Stimulated activated memory B cell treated with anti-CD40 and anti-IgM and Interleukin-4, amounts not matched to agents 10 μg/mL and 1 μg/mL and 100 μg/mL, for 72 hours (primary cell): ENCODE data around the gene DIP2B.

Experiments
- ATAC-seq: fragments of 150-1000 bp; cut with Tn5 transposase; 2 replicates; pipeline ENCODE4 v1.10.0; 2021
- H3K27ac Mint-ChIP-seq: one replicate; pipeline ENCODE4 v1.8.0; 2022; ENCODE audit warnings: mild to moderate bottlenecking, mixed read lengths
- H3K27me3 Mint-ChIP-seq: one replicate; pipeline ENCODE4 v1.8.0; 2022; ENCODE audit warnings: mixed read lengths
- H3K36me3 Mint-ChIP-seq: one replicate; pipeline ENCODE4 v1.8.0; 2022; ENCODE audit warnings: mixed read lengths
- H3K4me1 Mint-ChIP-seq: one replicate; pipeline ENCODE4 v1.8.0; 2022; ENCODE audit warnings: mixed read lengths
- H3K4me3 Mint-ChIP-seq: one replicate; pipeline ENCODE4 v1.8.0; 2022; ENCODE audit warnings: mild to moderate bottlenecking, moderate library complexity, mixed read lengths
- H3K9me3 Mint-ChIP-seq: one replicate; pipeline ENCODE4 v1.8.0; 2022; ENCODE audit warnings: mixed read lengths

DIP2B gene

DNA sequence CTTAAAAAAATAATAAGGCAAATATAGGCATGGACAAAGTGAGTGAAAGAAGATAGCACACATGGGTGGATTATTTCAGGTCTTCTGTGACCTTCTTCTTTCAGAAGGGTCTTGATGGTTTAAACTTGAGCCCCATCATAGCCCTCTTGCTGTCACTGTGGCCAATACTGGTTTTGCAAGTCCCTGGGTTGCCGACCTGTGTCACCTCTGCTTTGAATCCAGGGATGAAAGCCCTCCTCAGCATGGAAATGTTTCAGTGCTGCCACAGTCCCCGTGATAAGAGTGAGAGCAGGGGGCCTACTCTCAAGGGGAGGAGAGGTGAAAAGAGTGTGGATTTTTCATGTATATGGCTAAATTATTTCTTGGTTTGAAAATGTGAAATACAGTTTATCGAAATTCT lies 228.9 kb downstream of the DIP2B start:
- no peaks in the 10 kb centered on the region for H3K4me1 Mint-ChIP-seq
- H3K27ac Mint-ChIP-seq = no peak overlapping the region
- H3K9me3 Mint-ChIP-seq = no peaks in the 10 kb centered on the region
- no peak overlapping the region for H3K4me3 Mint-ChIP-seq
- peaks cover 88% of the 10 kb centered on the region for H3K36me3 Mint-ChIP-seq
- no peaks in the 10 kb centered on the region for H3K27me3 Mint-ChIP-seq
- no peak for ATAC-seq

DNA sequence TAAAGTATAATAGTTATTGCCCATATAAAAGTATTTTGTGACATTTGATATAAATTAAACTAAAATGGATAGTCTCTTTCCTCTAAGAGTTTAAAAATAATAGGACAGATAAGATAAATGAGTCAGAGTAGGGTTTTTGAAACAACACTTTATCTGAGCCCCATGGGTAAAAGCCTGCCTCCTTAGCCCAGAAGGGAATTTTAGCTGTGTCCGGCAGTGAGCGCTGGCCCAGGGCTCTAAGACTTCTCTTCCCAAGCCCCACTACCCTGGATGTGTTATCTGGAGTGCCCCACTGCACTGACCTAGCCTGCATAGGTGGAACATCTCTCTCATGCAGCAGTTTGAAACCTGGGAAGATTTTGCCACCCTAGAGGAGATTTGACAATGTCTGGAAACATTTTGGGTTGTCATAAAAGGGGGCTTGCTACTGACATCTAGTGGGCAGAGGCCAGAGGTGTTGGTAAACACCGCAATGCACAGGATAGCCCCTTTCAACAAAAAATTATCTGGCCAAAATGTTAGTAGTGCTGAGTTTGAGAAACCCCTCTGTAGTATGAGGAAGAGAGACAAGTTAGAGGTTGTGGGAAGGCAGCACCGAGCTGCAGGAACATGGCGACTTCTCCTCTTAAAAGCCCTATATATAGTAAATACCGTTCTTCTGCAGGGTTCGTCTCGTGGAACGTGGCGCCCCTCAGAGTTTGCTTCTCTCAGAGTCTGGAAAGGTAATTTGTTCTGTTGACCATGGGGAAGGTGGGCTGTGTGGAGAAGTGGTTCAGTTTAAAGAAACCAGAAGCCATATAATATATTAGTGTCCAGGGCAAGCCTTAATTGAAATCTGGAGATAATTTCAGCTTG lies 229.9 kb downstream of the DIP2B start:
- no peaks in the 10 kb centered on the region for H3K4me1 Mint-ChIP-seq
- no peak overlapping the region for H3K27ac Mint-ChIP-seq
- peaks cover 88% of the 10 kb centered on the region for H3K36me3 Mint-ChIP-seq
- H3K27me3 Mint-ChIP-seq = no peaks in the 10 kb centered on the region
- no peak overlapping the region for H3K4me3 Mint-ChIP-seq
- ATAC-seq = no peak
- H3K9me3 Mint-ChIP-seq = no peaks in the 10 kb centered on the region

DNA sequence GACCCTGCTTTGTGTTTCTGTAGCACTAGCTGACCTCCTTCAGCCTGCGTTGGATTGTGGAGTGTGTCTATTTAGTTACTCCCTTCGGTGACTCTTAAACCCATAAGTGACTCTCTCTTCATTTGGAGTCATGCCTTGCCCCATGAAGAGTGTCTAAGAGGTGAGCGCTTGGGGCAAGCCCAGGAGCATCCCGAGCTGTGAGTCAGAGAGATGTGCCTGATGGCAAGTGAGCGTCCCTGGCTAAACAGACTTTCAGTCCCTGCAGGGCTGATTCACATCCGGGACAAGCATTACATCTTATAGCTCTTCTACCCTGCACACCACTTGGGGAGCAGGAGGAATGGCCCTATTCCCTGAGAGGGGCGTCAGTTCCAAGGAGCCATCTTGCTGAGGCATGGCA lies 234.8 kb downstream of the DIP2B start:
- no peak for ATAC-seq
- Mint-ChIP-seq H3K4me3 (no peak overlapping the region), H3K9me3 (no peaks in the 10 kb centered on the region), H3K27me3 (no peaks in the 10 kb centered on the region), H3K36me3 (peaks cover 92% of the 10 kb centered on the region), H3K4me1 (no peaks in the 10 kb centered on the region), H3K27ac (no peak overlapping the region)

- H3K27me3 Mint-ChIP-seq = no peaks in the 10 kb centered on the region
- no peak for ATAC-seq
- H3K9me3 Mint-ChIP-seq = no peaks in the 10 kb centered on the region
- H3K4me1 Mint-ChIP-seq = no peaks in the 10 kb centered on the region
- peak overlapping the region; percentile 6 for H3K27ac Mint-ChIP-seq
- H3K36me3 Mint-ChIP-seq = peaks cover 88% of the 10 kb centered on the region
- no peak overlapping the region for H3K4me3 Mint-ChIP-seq
Observed at GRCh38 chr12:50740307-50740706, 235.5 kb downstream of the DIP2B start.

DNA sequence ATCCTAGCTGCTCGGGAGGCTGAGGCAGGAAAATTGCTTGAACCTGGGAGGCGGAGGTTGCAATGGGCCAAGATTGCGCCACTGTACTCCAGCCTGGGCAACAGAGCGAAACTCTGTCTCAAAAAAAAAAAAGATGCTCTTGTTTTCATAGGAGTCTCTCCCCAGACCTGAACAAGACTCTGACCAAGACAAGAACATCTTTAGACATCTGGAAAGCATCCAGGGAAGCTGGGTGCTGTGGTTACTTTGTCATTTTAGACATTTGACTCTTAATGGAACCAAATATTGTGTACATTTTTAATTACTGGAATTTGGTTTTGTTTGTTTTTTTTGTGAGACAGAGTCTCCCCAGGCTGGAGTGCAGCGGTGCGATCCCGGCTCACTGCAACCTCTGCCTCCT lies 238.0 kb downstream of the DIP2B start:
- no peak for ATAC-seq
- Mint-ChIP-seq H3K4me1 (no peaks in the 10 kb centered on the region), H3K27ac (no peak overlapping the region), H3K4me3 (no peak overlapping the region), H3K9me3 (no peaks in the 10 kb centered on the region), H3K27me3 (no peaks in the 10 kb centered on the region), H3K36me3 (peaks cover 78% of the 10 kb centered on the region)

GRCh38 chr12:50745861-50746260 lies 241.1 kb downstream of the DIP2B start:
- Mint-ChIP-seq H3K27me3 (no peaks in the 10 kb centered on the region), H3K36me3 (peaks cover 74% of the 10 kb centered on the region), H3K4me3 (no peak overlapping the region), H3K9me3 (no peaks in the 10 kb centered on the region), H3K27ac (no peak overlapping the region), H3K4me1 (no peaks in the 10 kb centered on the region)
- ATAC-seq = no peak

- Mint-ChIP-seq H3K4me1 (no peaks in the 10 kb centered on the region), H3K9me3 (no peaks in the 10 kb centered on the region), H3K27ac (no peak overlapping the region), H3K36me3 (peaks cover 70% of the 10 kb centered on the region), H3K27me3 (no peaks in the 10 kb centered on the region), H3K4me3 (no peak overlapping the region)
- ATAC-seq = no peak
Observed at GRCh38 chr12:50746431-50746830, 241.6 kb downstream of the DIP2B start.

DNA sequence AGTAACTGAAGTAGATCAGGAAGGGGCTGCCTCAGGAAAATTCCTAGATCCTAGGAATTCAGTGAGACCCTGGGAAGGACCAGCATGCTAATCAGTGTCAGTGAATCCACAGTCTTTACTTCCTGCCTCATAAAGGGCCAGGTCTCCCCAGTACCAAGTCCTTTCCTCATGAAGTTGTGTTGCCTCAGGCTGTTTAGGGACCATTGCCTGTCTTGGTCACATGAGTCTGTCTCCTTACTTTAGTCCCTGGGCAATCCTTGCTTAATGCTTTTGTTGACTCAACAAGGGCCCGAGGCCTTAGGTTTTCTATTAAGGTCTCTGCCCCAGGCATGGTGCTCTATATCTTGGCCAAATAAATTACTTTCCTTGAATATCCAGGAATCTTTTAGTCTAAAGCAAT lies 243.0 kb downstream of the DIP2B start:
- Mint-ChIP-seq H3K9me3 (no peaks in the 10 kb centered on the region), H3K27ac (no peak overlapping the region), H3K36me3 (peaks cover 58% of the 10 kb centered on the region), H3K4me1 (no peaks in the 10 kb centered on the region), H3K4me3 (no peak overlapping the region), H3K27me3 (no peaks in the 10 kb centered on the region)
- ATAC-seq = no peak

- no peaks in the 10 kb centered on the region for H3K27me3 Mint-ChIP-seq
- no peak overlapping the region for H3K4me3 Mint-ChIP-seq
- ATAC-seq = no peak
- no peaks in the 10 kb centered on the region for H3K9me3 Mint-ChIP-seq
- H3K4me1 Mint-ChIP-seq = no peaks in the 10 kb centered on the region
- H3K36me3 Mint-ChIP-seq = peaks cover 42% of the 10 kb centered on the region
- H3K27ac Mint-ChIP-seq = no peak overlapping the region
Observed at GRCh38 chr12:50749459-50749882, 244.7 kb downstream of the DIP2B start.

DNA sequence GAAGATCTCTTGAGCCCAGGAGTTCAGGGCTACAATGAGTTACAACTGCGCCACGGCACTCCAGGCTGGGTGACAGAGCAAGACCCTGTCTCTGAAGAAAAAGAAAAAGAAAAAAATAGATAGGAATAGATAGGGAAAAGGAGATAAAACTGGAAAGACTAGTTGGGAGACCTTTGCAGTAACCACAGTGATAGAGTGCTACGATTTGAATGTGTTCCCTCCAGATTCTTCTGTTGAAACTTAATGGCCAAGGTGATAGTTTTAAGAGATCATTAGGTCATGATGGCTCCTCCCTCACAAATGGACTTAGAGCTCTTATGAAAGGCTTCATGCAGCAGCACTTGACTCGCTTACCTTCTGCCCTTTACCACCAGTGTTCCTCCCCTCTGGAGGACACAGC lies 245.6 kb downstream of the DIP2B start:
- ATAC-seq = no peak
- Mint-ChIP-seq H3K4me3 (no peak overlapping the region), H3K9me3 (no peaks in the 10 kb centered on the region), H3K36me3 (peaks cover 38% of the 10 kb centered on the region), H3K27me3 (no peaks in the 10 kb centered on the region), H3K27ac (no peak overlapping the region), H3K4me1 (no peaks in the 10 kb centered on the region)

GRCh38 chr12:50751948-50752721 lies 247.3 kb downstream of the DIP2B start:
- Mint-ChIP-seq H3K27ac (peak overlapping the region; percentile 18), H3K4me1 (no peaks in the 10 kb centered on the region), H3K9me3 (no peaks in the 10 kb centered on the region), H3K4me3 (no peak overlapping the region), H3K36me3 (peaks cover 26% of the 10 kb centered on the region), H3K27me3 (no peaks in the 10 kb centered on the region)
- no peak for ATAC-seq

- no peaks in the 10 kb centered on the region for H3K4me1 Mint-ChIP-seq
- no peak overlapping the region for H3K27ac Mint-ChIP-seq
- peaks cover 23% of the 10 kb centered on the region for H3K36me3 Mint-ChIP-seq
- no peaks in the 10 kb centered on the region for H3K27me3 Mint-ChIP-seq
- ATAC-seq = no peak
- H3K4me3 Mint-ChIP-seq = no peak overlapping the region
- H3K9me3 Mint-ChIP-seq = no peaks in the 10 kb centered on the region
Observed at GRCh38 chr12:50753232-50753769, 248.5 kb downstream of the DIP2B start.

- peak; percentile 93 for ATAC-seq
- H3K4me1 Mint-ChIP-seq = peaks cover 38% of the 10 kb centered on the region
- no peaks in the 10 kb centered on the region for H3K27me3 Mint-ChIP-seq
Observed at GRCh38 chr12:50763639-50764285, 259.0 kb downstream of the DIP2B start, which contains the start of gene ATF1. Gene ATF1 (plus strand): TSS chr12:50764101. CDS start chr12:50780146, 16,045 bp downstream.

DNA sequence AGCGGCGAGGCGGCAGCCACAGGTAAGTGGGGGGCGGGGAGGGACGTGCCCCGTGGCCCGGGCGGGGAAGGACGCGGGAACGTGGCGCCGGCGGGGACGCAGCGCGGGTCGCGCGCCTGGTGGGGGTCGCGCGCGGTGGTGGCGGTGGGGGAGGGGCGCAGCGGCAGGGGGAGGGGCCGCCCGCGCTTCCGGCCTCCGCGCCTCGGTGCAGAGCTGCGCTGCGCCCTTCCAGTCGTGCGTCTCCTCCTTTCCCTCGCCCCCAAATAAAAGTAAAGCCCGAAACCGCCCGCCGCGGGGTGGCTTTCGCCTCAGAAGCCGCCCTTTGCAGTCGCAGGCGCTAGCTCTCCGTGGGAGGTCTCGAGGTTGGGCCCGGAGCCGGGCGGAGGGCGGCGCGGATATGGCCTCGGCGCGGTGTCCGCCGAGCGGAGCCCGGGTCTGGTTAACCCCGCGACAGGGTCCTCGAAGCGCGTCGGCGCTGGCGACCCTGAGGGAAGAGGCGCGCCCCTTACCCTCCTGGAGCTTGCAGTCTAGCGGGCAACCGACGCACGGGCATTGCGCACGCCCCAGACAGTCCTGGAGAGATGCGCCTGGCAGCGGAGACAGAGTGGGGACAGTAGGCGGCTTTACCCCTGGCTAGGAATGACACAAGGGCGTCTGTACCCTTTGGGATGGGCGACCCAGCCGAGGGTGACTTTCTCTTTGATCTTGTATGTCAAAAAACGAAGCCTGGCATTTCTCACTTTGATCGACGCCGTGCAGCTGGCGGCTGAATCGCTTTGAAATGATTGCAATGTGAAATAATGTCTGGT lies 259.7 kb downstream of the DIP2B start:
- ATAC-seq = peak; percentile 82
- H3K27ac Mint-ChIP-seq = peak overlapping the region; percentile 97
- H3K27me3 Mint-ChIP-seq = no peaks in the 10 kb centered on the region
- H3K9me3 Mint-ChIP-seq = peaks cover 4% of the 10 kb centered on the region
- H3K36me3 Mint-ChIP-seq = no peaks in the 10 kb centered on the region
- peak overlapping the region; percentile 98 for H3K4me3 Mint-ChIP-seq
- H3K4me1 Mint-ChIP-seq = peaks cover 38% of the 10 kb centered on the region

More at GRCh38 chr12:50763639-50764285, 259.0 kb downstream of the DIP2B start, which contains the start of gene ATF1:
- Mint-ChIP-seq H3K4me3 (peak within 1 kb of the TSS; percentile 98), H3K27ac (peak within 1 kb of the TSS; percentile 97), H3K9me3 (peaks cover 4% of the 10 kb centered on the region), H3K36me3 (no peaks in the 10 kb centered on the region)
